ENCODE data around the gene ACAD8.

Gene ACAD8

GRCh38 chr11:134230339-134230738 lies 23.0 kb upstream of the ACAD8 start:
- no peak for DNase-seq (ENCODE audit: extremely low spot score)
- CTCF ChIA-PET = no interaction called here
- no peak for TF ChIP-seq CTBP1 (IDR thresholded peaks at IDR 0.05; ENCODE audit: borderline replicate concordance)
- no peak for TF ChIP-seq L3MBTL2 (conservative IDR thresholded peaks at IDR 0.05)
- POLR2A ChIA-PET = no interaction called here

DNA sequence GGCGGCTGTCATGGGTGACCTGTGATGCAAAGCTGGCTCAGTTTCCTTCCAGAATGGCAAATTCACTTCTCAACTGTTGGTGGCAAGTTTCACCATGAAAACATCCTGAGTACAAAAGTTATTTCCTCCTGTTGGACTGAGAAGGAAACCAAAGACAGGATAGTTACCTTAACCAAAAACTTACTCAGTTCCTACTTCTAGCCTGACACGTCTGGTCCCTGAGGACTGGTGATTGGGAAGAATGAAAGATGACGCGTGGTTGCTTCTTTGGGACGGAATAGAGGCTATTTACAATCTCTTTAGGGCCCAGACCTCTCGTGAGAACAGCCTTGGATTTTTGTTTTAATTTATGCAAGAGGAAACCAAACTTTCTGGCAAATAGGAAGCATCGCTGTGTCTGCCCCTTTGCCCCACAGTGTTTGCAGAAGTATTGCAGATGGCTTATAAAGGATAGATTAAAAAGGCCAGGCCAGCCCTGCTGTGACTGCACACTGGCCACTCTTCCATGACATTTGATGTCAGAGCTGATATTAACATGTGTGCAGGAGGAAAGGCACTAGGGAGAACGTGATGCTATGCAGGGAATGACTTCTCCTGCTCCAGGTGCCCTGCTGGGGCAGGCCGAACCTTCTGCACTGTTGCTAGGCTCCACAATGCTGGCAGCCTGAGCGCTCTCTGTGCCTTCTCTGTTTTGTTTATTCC lies 21.3 kb upstream of the ACAD8 start:
- POLR2A ChIA-PET = no interaction called here
- TF ChIP-seq SUZ12 (IDR thresholded peaks at IDR 0.05) = no peak
- CTCF ChIA-PET = no interaction called here
- no peak for DNase-seq (ENCODE audit: extremely low spot score)

DNA sequence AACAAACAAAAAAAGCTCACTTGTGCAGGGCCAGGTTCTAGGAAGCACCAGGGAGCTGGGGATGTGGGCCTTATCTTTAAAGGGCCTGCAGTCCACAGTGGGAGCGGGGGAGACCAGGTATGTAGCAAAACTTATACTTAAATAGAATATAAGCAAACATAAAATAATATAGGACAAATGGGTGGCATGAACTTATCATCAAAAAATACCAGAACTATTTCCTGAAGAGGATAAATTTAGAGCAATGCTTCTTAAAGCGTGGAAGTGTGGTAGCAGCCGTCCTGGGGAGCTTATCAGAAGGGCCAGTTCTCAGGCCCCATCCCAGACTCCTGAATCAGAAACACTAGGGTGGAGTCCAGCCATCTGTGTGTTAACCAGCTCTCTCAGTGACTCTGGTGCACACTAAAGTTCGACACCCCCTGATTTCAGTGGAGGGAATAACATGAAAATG lies 19.6 kb upstream of the ACAD8 start:
- ChIA-PET CTCF (no interaction called here), POLR2A (interaction anchor here (2.9 kb wide), 1 partner anchor 9 kb away, joined by 25 read pairs; the partner anchor contains the start of genes NCAPD3 and VPS26B)
- no peak for DNase-seq (ENCODE audit: extremely low spot score)
- no peak for TF ChIP-seq SP1 (IDR thresholded peaks at IDR 0.05)
- TF ChIP-seq ZNF384 (IDR thresholded peaks at IDR 0.05) = no peak
- TF ChIP-seq LEF1 (IDR thresholded peaks at IDR 0.05; ENCODE audit: borderline replicate concordance) = no peak
- TF ChIP-seq FOXA1 (IDR thresholded peaks at IDR 0.05) = no peak
- no peak for TF ChIP-seq ELF4 (IDR thresholded peaks at IDR 0.05)
- no peak for TF ChIP-seq NFRKB (IDR thresholded peaks at IDR 0.05)
- TF ChIP-seq SUZ12 (IDR thresholded peaks at IDR 0.05) = no peak
- no peak for TF ChIP-seq HDGF (IDR thresholded peaks at IDR 0.05; ENCODE audit: borderline replicate concordance)
- TF ChIP-seq L3MBTL2 (conservative IDR thresholded peaks at IDR 0.05) = no peak
- TF ChIP-seq BHLHE40 (IDR thresholded peaks at IDR 0.05; ENCODE audit: borderline replicate concordance) = no peak
- TF ChIP-seq CTBP1 (IDR thresholded peaks at IDR 0.05; ENCODE audit: borderline replicate concordance) = no peak
- TF ChIP-seq, protein P1, sequence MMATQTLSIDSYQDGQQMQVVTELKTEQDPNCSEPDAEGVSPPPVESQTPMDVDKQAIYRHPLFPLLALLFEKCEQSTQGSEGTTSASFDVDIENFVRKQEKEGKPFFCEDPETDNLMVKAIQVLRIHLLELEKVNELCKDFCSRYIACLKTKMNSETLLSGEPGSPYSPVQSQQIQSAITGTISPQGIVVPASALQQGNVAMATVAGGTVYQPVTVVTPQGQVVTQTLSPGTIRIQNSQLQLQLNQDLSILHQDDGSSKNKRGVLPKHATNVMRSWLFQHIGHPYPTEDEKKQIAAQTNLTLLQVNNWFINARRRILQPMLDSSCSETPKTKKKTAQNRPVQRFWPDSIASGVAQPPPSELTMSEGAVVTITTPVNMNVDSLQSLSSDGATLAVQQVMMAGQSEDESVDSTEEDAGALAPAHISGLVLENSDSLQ (IDR thresholded peaks at IDR 0.05) = no peak

DNA sequence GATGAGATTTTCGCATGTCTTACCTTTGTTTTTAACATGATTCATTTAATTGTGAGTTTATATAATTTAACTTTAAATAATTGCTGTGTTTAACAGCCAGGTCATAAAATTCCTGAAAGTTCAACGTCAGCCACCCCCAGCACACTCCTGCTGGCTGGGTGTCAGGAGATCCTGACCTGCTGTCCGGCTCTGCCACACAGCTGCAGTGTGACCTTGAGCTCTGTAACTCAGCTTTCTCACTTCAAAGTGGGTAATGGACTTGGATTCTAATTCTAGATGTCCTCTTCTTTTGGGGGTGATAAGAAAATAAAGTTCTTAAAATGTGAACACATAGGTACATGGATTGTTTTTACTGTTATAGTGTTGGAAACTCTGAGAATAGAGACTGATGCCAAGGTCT lies 18.0 kb upstream of the ACAD8 start:
- CTCF ChIA-PET = no interaction called here
- TF ChIP-seq LEF1 (IDR thresholded peaks at IDR 0.05; ENCODE audit: borderline replicate concordance) (no peak), SP1 (IDR thresholded peaks at IDR 0.05) (no peak), HDGF (IDR thresholded peaks at IDR 0.05; ENCODE audit: borderline replicate concordance) (no peak), FOXK2 (IDR thresholded peaks at IDR 0.05) (no peak), ELF4 (IDR thresholded peaks at IDR 0.05) (no peak), FOXM1 (IDR thresholded peaks at IDR 0.05; ENCODE audit: borderline replicate concordance) (no peak), NFRKB (IDR thresholded peaks at IDR 0.05) (no peak), ZNF384 (IDR thresholded peaks at IDR 0.05) (no peak), TARDBP (IDR thresholded peaks at IDR 0.05) (no peak), CTBP1 (IDR thresholded peaks at IDR 0.05; ENCODE audit: borderline replicate concordance) (no peak), L3MBTL2 (conservative IDR thresholded peaks at IDR 0.05) (no peak), ARNT (IDR thresholded peaks at IDR 0.05) (no peak), BHLHE40 (IDR thresholded peaks at IDR 0.05; ENCODE audit: borderline replicate concordance) (no peak), SUZ12 (IDR thresholded peaks at IDR 0.05) (no peak)
- DNase-seq (ENCODE audit: extremely low spot score) = no peak
- POLR2A ChIA-PET = interaction anchor here (2.9 kb wide), 1 partner anchor 11 kb away, joined by 25 read pairs; the partner anchor contains the start of genes NCAPD3 and VPS26B

- CTCF ChIA-PET = no interaction called here
- no peak for DNase-seq (ENCODE audit: extremely low spot score)
- POLR2A ChIA-PET = no interaction called here
- TF ChIP-seq ELF4 (IDR thresholded peaks at IDR 0.05) (no peak), ZNF384 (IDR thresholded peaks at IDR 0.05) (no peak), NFRKB (IDR thresholded peaks at IDR 0.05) (no peak), ARNT (IDR thresholded peaks at IDR 0.05) (no peak), LEF1 (IDR thresholded peaks at IDR 0.05; ENCODE audit: borderline replicate concordance) (no peak), SUZ12 (IDR thresholded peaks at IDR 0.05) (no peak), BHLHE40 (IDR thresholded peaks at IDR 0.05; ENCODE audit: borderline replicate concordance) (no peak), FOXA1 (IDR thresholded peaks at IDR 0.05) (no peak), TARDBP (IDR thresholded peaks at IDR 0.05) (no peak), FOXM1 (IDR thresholded peaks at IDR 0.05; ENCODE audit: borderline replicate concordance) (no peak)
These were observed 16.4 kb upstream of the ACAD8 start for GRCh38 chr11:134236834-134237556.

DNA sequence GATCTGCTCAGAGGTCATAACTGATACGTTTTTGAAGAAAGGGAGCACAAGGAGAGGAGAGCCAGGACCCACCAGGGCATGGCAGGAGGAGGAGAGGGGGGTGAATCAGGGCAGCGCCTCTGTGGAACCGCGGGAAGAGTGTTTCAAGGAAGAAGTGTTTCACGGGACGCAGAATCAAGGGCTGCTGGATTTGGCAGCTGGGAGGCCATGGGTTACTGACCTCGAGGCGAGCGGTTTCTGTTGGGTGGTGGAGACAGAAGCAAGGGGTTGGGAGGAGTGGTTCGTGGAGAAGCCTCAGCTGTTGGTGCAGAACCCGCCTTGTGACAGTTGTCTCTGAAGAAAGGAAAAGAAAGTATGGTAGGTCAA lies 15.8 kb upstream of the ACAD8 start:
- POLR2A ChIA-PET = no interaction called here
- DNase-seq (ENCODE audit: extremely low spot score) = no peak
- no peak for TF ChIP-seq SP1 (IDR thresholded peaks at IDR 0.05)
- no peak for TF ChIP-seq NFRKB (IDR thresholded peaks at IDR 0.05)
- no peak for TF ChIP-seq FOXK2 (IDR thresholded peaks at IDR 0.05)
- TF ChIP-seq TARDBP (IDR thresholded peaks at IDR 0.05) = no peak
- no peak for TF ChIP-seq CTBP1 (IDR thresholded peaks at IDR 0.05; ENCODE audit: borderline replicate concordance)
- TF ChIP-seq HDGF (IDR thresholded peaks at IDR 0.05; ENCODE audit: borderline replicate concordance) = no peak
- TF ChIP-seq L3MBTL2 (conservative IDR thresholded peaks at IDR 0.05) = no peak
- no peak for TF ChIP-seq FOXA1 (IDR thresholded peaks at IDR 0.05)
- CTCF ChIA-PET = no interaction called here

- no peak for DNase-seq (ENCODE audit: extremely low spot score)
- TF ChIP-seq ARNT (IDR thresholded peaks at IDR 0.05) = no peak
- no peak for TF ChIP-seq FOXK2 (IDR thresholded peaks at IDR 0.05)
- TF ChIP-seq BHLHE40 (IDR thresholded peaks at IDR 0.05; ENCODE audit: borderline replicate concordance) = no peak
- no peak for TF ChIP-seq SP1 (IDR thresholded peaks at IDR 0.05)
- no peak for TF ChIP-seq ELF4 (IDR thresholded peaks at IDR 0.05)
- TF ChIP-seq ZNF384 (IDR thresholded peaks at IDR 0.05) = no peak
- no peak for TF ChIP-seq FOXM1 (IDR thresholded peaks at IDR 0.05; ENCODE audit: borderline replicate concordance)
- ChIA-PET POLR2A (interaction anchor here (2.0 kb wide), 1 partner anchor 15 kb away, joined by 9 read pairs; the partner anchor contains the start of genes NCAPD3 and VPS26B), CTCF (no interaction called here)
These were observed 14.4 kb upstream of the ACAD8 start for GRCh38 chr11:134238956-134239355.

Data from HEK293T (cell line).